ENCODE results near the gene AXIN1.
"Not testable (repeated sequence)": the region's sequence is repeated elsewhere in the genome, so short reads cannot be mapped to it uniquely, and the experiment has no call there.

The AXIN1 gene

GRCh38 chr16:264440-264951 lies 88.0 kb downstream of the AXIN1 start:
- no peak for DNase-seq

- DNase-seq: no peak
Observed at GRCh38 chr16:263944-264343, 88.6 kb downstream of the AXIN1 start.

GRCh38 chr16:263182-263774 lies 89.2 kb downstream of the AXIN1 start:
- no peak for DNase-seq

GRCh38 chr16:262121-262745 lies 90.3 kb downstream of the AXIN1 start:
- DNase-seq: no peak

- DNase-seq: no peak
Observed at GRCh38 chr16:261031-261691, 91.4 kb downstream of the AXIN1 start.

- no peak for DNase-seq
Observed at GRCh38 chr16:260326-260725, 92.2 kb downstream of the AXIN1 start.

GRCh38 chr16:259814-260253 lies 92.7 kb downstream of the AXIN1 start:
- no peak for DNase-seq

- DNase-seq: no peak
Observed at GRCh38 chr16:259226-259625, 93.3 kb downstream of the AXIN1 start.

- DNase-seq: not testable (repeated sequence)
Observed at GRCh38 chr16:258091-258490, 94.4 kb downstream of the AXIN1 start.

GRCh38 chr16:255183-255582 lies 97.3 kb downstream of the AXIN1 start:
- DNase-seq: no peak

- DNase-seq: no peak
Observed at GRCh38 chr16:254461-254860, 98.1 kb downstream of the AXIN1 start.

GRCh38 chr16:253833-254232 lies 98.7 kb downstream of the AXIN1 start:
- DNase-seq: no peak

GRCh38 chr16:252366-253337 lies 99.9 kb downstream of the AXIN1 start:
- DNase-seq: no peak

GRCh38 chr16:249431-249830 lies 103.1 kb downstream of the AXIN1 start:
- no peak for DNase-seq

GRCh38 chr16:247027-247426 lies 105.5 kb downstream of the AXIN1 start:
- DNase-seq: no peak

- DNase-seq: no peak
Observed at GRCh38 chr16:245105-245504, 107.4 kb downstream of the AXIN1 start.

- no peak for DNase-seq
Observed at GRCh38 chr16:243348-243747, 109.2 kb downstream of the AXIN1 start.

- DNase-seq: no peak
Observed at GRCh38 chr16:242281-242680, 110.2 kb downstream of the AXIN1 start.

GRCh38 chr16:240559-240958 lies 112.0 kb downstream of the AXIN1 start:
- DNase-seq: no peak

- no peak for DNase-seq
Observed at GRCh38 chr16:239948-240277, 112.6 kb downstream of the AXIN1 start.
